ENCODE data around the gene FYB1.

GRCh38 chr5:39256477-39257235 lies 37.3 kb upstream of the FYB1 start:
- TF ChIP-seq TOX (CRISPR knock-in tag; IDR thresholded peaks at IDR 0.05; ENCODE audit: borderline replicate concordance) (no peak), ZFP30 (CRISPR knock-in tag; IDR thresholded peaks at IDR 0.05) (no peak), ZNF565 (CRISPR knock-in tag; conservative IDR thresholded peaks at IDR 0.05; ENCODE audit: low read depth) (no peak), RARB (CRISPR knock-in tag; IDR thresholded peaks at IDR 0.05) (no peak), ZFP3 (CRISPR knock-in tag; IDR thresholded peaks at IDR 0.05) (no peak), CREB5 (CRISPR knock-in tag; IDR thresholded peaks at IDR 0.05; ENCODE audit: low read depth) (no peak), ZNF8 (CRISPR knock-in tag; IDR thresholded peaks at IDR 0.05) (no peak), CSRNP3 (CRISPR knock-in tag; IDR thresholded peaks at IDR 0.05) (no peak), ZNF70 (CRISPR knock-in tag; IDR thresholded peaks at IDR 0.05) (no peak), POU6F1 (CRISPR knock-in tag; IDR thresholded peaks at IDR 0.05; ENCODE audit: borderline replicate concordance, low read depth) (no peak)
